ENCODE data around the gene OBP2B.
"Not testable (repeated sequence)": the region's sequence is repeated elsewhere in the genome, so short reads cannot be mapped to it uniquely, and the experiment has no call there.

The OBP2B gene

GRCh38 chr9:133208880-133209300 is at the start of gene OBP2B:
TSS of gene OBP2B (minus strand) at chr9:133209250. CDS start at chr9:133209199, 51 bp downstream.
- not testable (repeated sequence) for H3K36me3 ChIP-seq (ENCODE audit: insufficient read depth, low read depth, low read length); H3K9ac ChIP-seq (ENCODE audit: low read depth, low read length); H3K4me1 ChIP-seq (ENCODE audit: insufficient read depth, low read length); H3K27ac ChIP-seq (ENCODE audit: low read length); H3K9me3 ChIP-seq (ENCODE audit: insufficient read depth, low read depth, low read length); H3K4me3 ChIP-seq (ENCODE audit: low read length)
- H3K27me3 ChIP-seq (ENCODE audit: insufficient read depth, low read length) = peaks cover 37% of the 10 kb centered on the region

- no peak overlapping the region for H3K9ac ChIP-seq (ENCODE audit: low read depth, low read length)
- no peak overlapping the region for H3K4me3 ChIP-seq (ENCODE audit: low read length)
- no peak overlapping the region for H3K27ac ChIP-seq (ENCODE audit: low read length)
- no peaks in the 10 kb centered on the region for H3K36me3 ChIP-seq (ENCODE audit: insufficient read depth, low read depth, low read length)
- H3K27me3 ChIP-seq (ENCODE audit: insufficient read depth, low read length) = peaks cover 7% of the 10 kb centered on the region; the same call in 1 of the 2 replicates
- no peaks in the 10 kb centered on the region for H3K9me3 ChIP-seq (ENCODE audit: insufficient read depth, low read depth, low read length)
- peaks cover 6% of the 10 kb centered on the region; the same call in 1 of the 2 replicates for H3K4me1 ChIP-seq (ENCODE audit: insufficient read depth, low read length)
These were observed 49.3 kb upstream of the OBP2B start for GRCh38 chr9:133258061-133259015.

GRCh38 chr9:133257465-133257956 is 48.5 kb upstream of the OBP2B start:
- Histone ChIP-seq H3K9me3 (ENCODE audit: insufficient read depth, low read depth, low read length) (no peaks in the 10 kb centered on the region), H3K27me3 (ENCODE audit: insufficient read depth, low read length) (peaks cover 15% of the 10 kb centered on the region), H3K27ac (ENCODE audit: low read length) (no peak overlapping the region), H3K4me1 (ENCODE audit: insufficient read depth, low read length) (peaks cover 6% of the 10 kb centered on the region; the same call in 1 of the 2 replicates), H3K9ac (ENCODE audit: low read depth, low read length) (no peak overlapping the region), H3K36me3 (ENCODE audit: insufficient read depth, low read depth, low read length) (no peaks in the 10 kb centered on the region), H3K4me3 (ENCODE audit: low read length) (no peak overlapping the region)

- peaks cover 6% of the 10 kb centered on the region; the same call in 1 of the 2 replicates for H3K4me1 ChIP-seq (ENCODE audit: insufficient read depth, low read length)
- no peak overlapping the region for H3K27ac ChIP-seq (ENCODE audit: low read length)
- H3K4me3 ChIP-seq (ENCODE audit: low read length) = no peak overlapping the region
- no peak overlapping the region for H3K9ac ChIP-seq (ENCODE audit: low read depth, low read length)
- no peaks in the 10 kb centered on the region for H3K9me3 ChIP-seq (ENCODE audit: insufficient read depth, low read depth, low read length)
- no peaks in the 10 kb centered on the region for H3K36me3 ChIP-seq (ENCODE audit: insufficient read depth, low read depth, low read length)
- H3K27me3 ChIP-seq (ENCODE audit: insufficient read depth, low read length) = peaks cover 15% of the 10 kb centered on the region
These were observed 47.6 kb upstream of the OBP2B start for GRCh38 chr9:133256686-133257091.

GRCh38 chr9:133256136-133256461 is 47.0 kb upstream of the OBP2B start:
- no peaks in the 10 kb centered on the region for H3K36me3 ChIP-seq (ENCODE audit: insufficient read depth, low read depth, low read length)
- H3K4me1 ChIP-seq (ENCODE audit: insufficient read depth, low read length) = peaks cover 6% of the 10 kb centered on the region; the same call in 1 of the 2 replicates
- no peak overlapping the region for H3K4me3 ChIP-seq (ENCODE audit: low read length)
- no peaks in the 10 kb centered on the region for H3K9me3 ChIP-seq (ENCODE audit: insufficient read depth, low read depth, low read length)
- peaks cover 15% of the 10 kb centered on the region for H3K27me3 ChIP-seq (ENCODE audit: insufficient read depth, low read length)
- H3K9ac ChIP-seq (ENCODE audit: low read depth, low read length) = no peak overlapping the region
- H3K27ac ChIP-seq (ENCODE audit: low read length) = no peak overlapping the region

GRCh38 chr9:133255371-133256135 is 46.5 kb upstream of the OBP2B start:
- Histone ChIP-seq H3K27ac (ENCODE audit: low read length) (no peak overlapping the region), H3K4me3 (ENCODE audit: low read length) (no peak overlapping the region), H3K9me3 (ENCODE audit: insufficient read depth, low read depth, low read length) (no peaks in the 10 kb centered on the region), H3K9ac (ENCODE audit: low read depth, low read length) (no peak overlapping the region), H3K4me1 (ENCODE audit: insufficient read depth, low read length) (peaks cover 6% of the 10 kb centered on the region; the same call in 1 of the 2 replicates), H3K27me3 (ENCODE audit: insufficient read depth, low read length) (peaks cover 15% of the 10 kb centered on the region), H3K36me3 (ENCODE audit: insufficient read depth, low read depth, low read length) (no peaks in the 10 kb centered on the region)

GRCh38 chr9:133254471-133254870 is 45.4 kb upstream of the OBP2B start:
- H3K9me3 ChIP-seq (ENCODE audit: insufficient read depth, low read depth, low read length) = no peaks in the 10 kb centered on the region
- no peaks in the 10 kb centered on the region for H3K36me3 ChIP-seq (ENCODE audit: insufficient read depth, low read depth, low read length)
- H3K27me3 ChIP-seq (ENCODE audit: insufficient read depth, low read length) = peaks cover 17% of the 10 kb centered on the region

GRCh38 chr9:133253268-133253667 is 44.2 kb upstream of the OBP2B start:
- no peaks in the 10 kb centered on the region for H3K36me3 ChIP-seq (ENCODE audit: insufficient read depth, low read depth, low read length)
- peaks cover 17% of the 10 kb centered on the region for H3K27me3 ChIP-seq (ENCODE audit: insufficient read depth, low read length)
- H3K4me1 ChIP-seq (ENCODE audit: insufficient read depth, low read length) = peaks cover 6% of the 10 kb centered on the region; the same call in 1 of the 2 replicates
- H3K9ac ChIP-seq (ENCODE audit: low read depth, low read length) = no peak overlapping the region
- no peak overlapping the region for H3K27ac ChIP-seq (ENCODE audit: low read length)
- H3K9me3 ChIP-seq (ENCODE audit: insufficient read depth, low read depth, low read length) = no peaks in the 10 kb centered on the region
- H3K4me3 ChIP-seq (ENCODE audit: low read length) = no peak overlapping the region

More at GRCh38 chr9:133254471-133254870, 45.4 kb upstream of the OBP2B start:
- Histone ChIP-seq H3K4me3 (ENCODE audit: low read length) (no peak overlapping the region), H3K9ac (ENCODE audit: low read depth, low read length) (no peak overlapping the region), H3K27ac (ENCODE audit: low read length) (no peak overlapping the region), H3K4me1 (ENCODE audit: insufficient read depth, low read length) (peaks cover 6% of the 10 kb centered on the region; the same call in 1 of the 2 replicates)

GRCh38 chr9:133252301-133253020 is 43.4 kb upstream of the OBP2B start:
- Histone ChIP-seq H3K9ac (ENCODE audit: low read depth, low read length) (no peak overlapping the region), H3K4me1 (ENCODE audit: insufficient read depth, low read length) (no peaks in the 10 kb centered on the region), H3K36me3 (ENCODE audit: insufficient read depth, low read depth, low read length) (no peaks in the 10 kb centered on the region), H3K27me3 (ENCODE audit: insufficient read depth, low read length) (peaks cover 12% of the 10 kb centered on the region), H3K4me3 (ENCODE audit: low read length) (no peak overlapping the region), H3K27ac (ENCODE audit: low read length) (no peak overlapping the region), H3K9me3 (ENCODE audit: insufficient read depth, low read depth, low read length) (no peaks in the 10 kb centered on the region)

- Histone ChIP-seq H3K27me3 (ENCODE audit: insufficient read depth, low read length) (peaks cover 12% of the 10 kb centered on the region), H3K9ac (ENCODE audit: low read depth, low read length) (no peak overlapping the region), H3K27ac (ENCODE audit: low read length) (no peak overlapping the region), H3K4me1 (ENCODE audit: insufficient read depth, low read length) (no peaks in the 10 kb centered on the region), H3K36me3 (ENCODE audit: insufficient read depth, low read depth, low read length) (no peaks in the 10 kb centered on the region), H3K9me3 (ENCODE audit: insufficient read depth, low read depth, low read length) (no peaks in the 10 kb centered on the region), H3K4me3 (ENCODE audit: low read length) (no peak overlapping the region)
These were observed 42.7 kb upstream of the OBP2B start for GRCh38 chr9:133251773-133252172.

- H3K27ac ChIP-seq (ENCODE audit: low read length); H3K9me3 ChIP-seq (ENCODE audit: insufficient read depth, low read depth, low read length); H3K36me3 ChIP-seq (ENCODE audit: insufficient read depth, low read depth, low read length); H3K9ac ChIP-seq (ENCODE audit: low read depth, low read length); H3K4me1 ChIP-seq (ENCODE audit: insufficient read depth, low read length); H3K4me3 ChIP-seq (ENCODE audit: low read length): not testable (repeated sequence)
- H3K27me3 ChIP-seq (ENCODE audit: insufficient read depth, low read length) = peaks cover 12% of the 10 kb centered on the region
These were observed 42.2 kb upstream of the OBP2B start for GRCh38 chr9:133251221-133251620.
